Parietal lobe (tissue), 2 donors: Measurements from ENCODE around the gene ZNF687. TPM values are rescaled to one million over a fixed set of nuclear protein-coding genes. Genes with fewer than 3 reads are reported as not detected.

Experiments
- small RNA-seq: library from RNA; depleted of rRNA; stranded (forward); fragments of <200 nt; gene quantifications from one replicate; pipeline ENCODE3, GENCODE V24; 2014; ENCODE audit warnings: low replicate concordance
- total RNA-seq: library from RNA; depleted of rRNA; stranded (reverse); fragments of >200 nt; gene quantifications from one replicate; pipeline ENCODE4 v1.2.3, GENCODE V29; 2014

Gene ZNF687, protein sequence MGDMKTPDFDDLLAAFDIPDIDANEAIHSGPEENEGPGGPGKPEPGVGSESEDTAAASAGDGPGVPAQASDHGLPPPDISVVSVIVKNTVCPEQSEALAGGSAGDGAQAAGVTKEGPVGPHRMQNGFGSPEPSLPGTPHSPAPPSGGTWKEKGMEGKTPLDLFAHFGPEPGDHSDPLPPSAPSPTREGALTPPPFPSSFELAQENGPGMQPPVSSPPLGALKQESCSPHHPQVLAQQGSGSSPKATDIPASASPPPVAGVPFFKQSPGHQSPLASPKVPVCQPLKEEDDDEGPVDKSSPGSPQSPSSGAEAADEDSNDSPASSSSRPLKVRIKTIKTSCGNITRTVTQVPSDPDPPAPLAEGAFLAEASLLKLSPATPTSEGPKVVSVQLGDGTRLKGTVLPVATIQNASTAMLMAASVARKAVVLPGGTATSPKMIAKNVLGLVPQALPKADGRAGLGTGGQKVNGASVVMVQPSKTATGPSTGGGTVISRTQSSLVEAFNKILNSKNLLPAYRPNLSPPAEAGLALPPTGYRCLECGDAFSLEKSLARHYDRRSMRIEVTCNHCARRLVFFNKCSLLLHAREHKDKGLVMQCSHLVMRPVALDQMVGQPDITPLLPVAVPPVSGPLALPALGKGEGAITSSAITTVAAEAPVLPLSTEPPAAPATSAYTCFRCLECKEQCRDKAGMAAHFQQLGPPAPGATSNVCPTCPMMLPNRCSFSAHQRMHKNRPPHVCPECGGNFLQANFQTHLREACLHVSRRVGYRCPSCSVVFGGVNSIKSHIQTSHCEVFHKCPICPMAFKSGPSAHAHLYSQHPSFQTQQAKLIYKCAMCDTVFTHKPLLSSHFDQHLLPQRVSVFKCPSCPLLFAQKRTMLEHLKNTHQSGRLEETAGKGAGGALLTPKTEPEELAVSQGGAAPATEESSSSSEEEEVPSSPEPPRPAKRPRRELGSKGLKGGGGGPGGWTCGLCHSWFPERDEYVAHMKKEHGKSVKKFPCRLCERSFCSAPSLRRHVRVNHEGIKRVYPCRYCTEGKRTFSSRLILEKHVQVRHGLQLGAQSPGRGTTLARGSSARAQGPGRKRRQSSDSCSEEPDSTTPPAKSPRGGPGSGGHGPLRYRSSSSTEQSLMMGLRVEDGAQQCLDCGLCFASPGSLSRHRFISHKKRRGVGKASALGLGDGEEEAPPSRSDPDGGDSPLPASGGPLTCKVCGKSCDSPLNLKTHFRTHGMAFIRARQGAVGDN
- total RNA-seq = 8.8 TPM

DNA sequence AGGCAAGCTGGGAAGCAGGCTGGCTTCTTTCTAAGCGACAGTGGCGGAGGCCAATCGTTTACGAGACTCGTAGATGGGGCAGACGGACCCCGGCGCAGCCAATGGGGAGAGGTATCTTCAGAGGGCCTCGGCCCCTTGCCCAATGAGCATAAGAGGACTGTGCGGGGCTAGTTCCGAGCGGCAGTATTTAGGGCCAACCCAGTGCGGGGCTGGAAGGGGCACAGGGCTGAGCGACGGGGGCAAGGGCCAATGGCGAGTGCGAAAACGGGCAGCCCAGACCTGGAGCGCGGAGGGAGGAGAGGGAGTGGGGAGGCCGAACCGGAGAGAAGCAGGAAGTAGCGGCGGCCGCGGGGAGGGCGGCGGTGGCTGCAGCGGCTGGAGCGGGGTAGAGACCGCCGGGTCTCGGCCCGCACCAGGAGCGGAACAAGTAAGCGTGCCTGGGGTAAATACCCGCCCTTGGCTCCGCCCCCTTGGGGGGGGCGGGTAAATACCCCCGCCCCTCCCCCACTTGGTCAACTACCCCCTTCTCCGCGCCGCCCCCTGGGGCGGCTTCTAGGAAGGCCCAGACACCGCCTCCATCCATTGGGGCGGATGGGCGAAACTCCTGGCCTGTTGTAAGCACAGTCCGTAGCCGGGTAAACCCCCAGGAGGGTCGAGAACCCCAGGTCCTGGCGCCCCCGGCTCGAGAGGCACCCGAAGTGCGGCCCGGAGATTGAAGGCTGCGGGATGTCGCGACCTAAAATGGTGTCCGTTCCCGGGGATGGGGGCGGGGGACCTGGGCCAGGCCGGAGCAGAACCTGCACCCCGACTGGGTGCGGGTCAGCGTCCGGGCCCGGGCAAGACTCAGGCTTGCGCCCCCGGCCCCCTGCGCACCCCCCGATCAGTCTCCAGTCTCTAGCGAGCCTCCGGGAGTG, at the start of gene ZNF687:
TSS of gene ZNF687 (plus strand) at position 331 of the 914 bp plus-strand sequence. CDS start 3,993 bp downstream, outside the sequence.

DNA sequence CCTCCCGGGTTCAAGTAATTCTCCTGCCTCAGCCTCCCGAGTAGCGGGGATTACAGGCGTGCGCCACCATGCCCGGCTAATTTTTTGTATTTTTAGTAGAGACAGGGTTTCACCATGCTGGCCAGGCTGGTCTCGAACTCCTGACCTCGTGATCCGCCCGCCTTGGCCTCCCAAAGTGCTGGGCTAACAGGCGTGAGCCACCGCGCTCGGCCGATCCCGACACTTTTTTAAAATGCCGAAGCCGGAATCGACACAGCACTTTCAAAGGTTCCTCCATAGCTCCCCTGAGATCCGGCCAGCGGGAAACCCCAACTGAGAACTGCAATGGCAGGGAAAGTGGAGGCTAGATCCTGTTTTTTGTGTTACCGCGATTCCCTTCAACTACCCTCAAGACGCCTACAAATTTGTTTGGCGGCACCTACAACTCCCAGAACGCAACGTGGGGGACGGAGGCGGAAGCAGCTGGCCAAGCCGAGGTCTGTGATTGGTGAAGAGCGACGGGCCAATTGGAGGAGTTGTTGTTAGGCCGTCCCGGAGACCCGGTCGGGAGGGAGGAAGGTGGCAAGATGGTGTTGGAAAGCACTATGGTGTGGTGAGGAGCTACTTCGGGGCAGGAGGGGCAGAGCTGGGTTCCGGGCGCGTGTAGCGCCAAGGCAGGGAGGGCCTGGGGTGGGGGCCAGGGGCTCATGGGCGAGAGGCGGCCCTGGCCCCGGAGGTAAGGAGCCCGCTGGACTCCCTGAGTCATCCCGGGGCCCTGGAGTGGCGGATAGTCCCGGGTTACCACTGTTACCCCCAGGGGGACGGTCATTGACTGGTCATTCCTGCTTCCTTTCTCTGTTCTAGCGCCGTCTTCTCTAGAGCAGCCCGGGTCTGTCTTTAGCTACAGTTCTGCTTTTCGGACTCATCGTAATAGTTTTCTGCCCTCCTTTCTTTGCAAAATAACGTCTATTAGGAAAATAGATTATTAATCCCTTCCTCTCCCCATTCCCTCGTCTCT, 27.6 kb upstream of the ZNF687 start, which contains the start of gene PSMD4:
TSS of gene PSMD4 (plus strand) at position 518 of the 997 bp plus-strand sequence. CDS start at position 567, 49 bp downstream.

DNA sequence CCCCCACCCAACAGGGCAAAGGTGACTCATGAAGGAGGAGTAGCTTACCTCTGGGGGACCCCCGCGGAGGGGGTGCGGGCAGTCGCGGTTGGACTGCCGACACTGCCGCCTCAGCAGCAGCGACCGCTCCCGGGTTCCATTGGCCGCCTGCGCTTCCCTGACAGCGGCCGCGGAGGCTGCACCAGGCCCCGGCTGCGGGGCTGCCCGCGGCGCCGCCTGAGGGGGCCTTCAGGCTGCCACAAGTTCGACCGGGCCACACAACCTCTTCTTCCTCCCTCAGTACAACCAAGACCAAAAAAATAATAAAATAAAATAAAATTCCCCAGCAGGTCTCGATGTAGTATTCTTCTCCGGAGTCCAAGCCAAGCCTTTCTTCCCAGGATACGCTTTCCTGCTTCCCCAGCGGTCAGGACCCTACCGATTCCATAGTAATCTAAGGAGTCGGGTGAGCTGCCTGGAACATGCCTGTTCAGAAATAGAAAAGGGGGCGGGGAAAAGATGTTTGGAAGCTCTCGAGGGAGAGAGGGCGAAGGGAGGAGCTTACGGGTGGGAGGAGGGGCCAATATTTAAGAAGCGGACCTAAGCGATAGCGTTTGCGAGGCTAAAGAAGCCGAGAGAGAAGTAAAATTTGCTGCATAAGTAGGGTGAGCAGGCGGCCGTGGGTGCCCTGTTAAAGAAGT, 45.3 kb downstream of the ZNF687 start, which contains the start of gene PI4KB:
TSS of gene PI4KB (minus strand) at position 194 of the 680 bp plus-strand sequence. CDS start 10,935 bp downstream, outside the sequence.

Small RNA genes within 50 kb of the gene (small RNA-seq; reads per million reads assigned to genes)
- gene RN7SL444P = not detected

Other genes with a start within 250 kb of the ZNF687 start
- 0.31 TPM for gene BNIPL, start 245.7 kb upstream of the ZNF687 start, total RNA-seq
- 4.1 TPM for gene C1orf56, start 234.5 kb upstream of the ZNF687 start, total RNA-seq
- gene CDC42SE1, start 222.7 kb upstream of the ZNF687 start, total RNA-seq = 44.1 TPM
- 72.9 TPM for gene MLLT11, start 221.9 kb upstream of the ZNF687 start, total RNA-seq
- 13.8 TPM for gene GABPB2, start 211.5 kb upstream of the ZNF687 start, total RNA-seq
- gene SEMA6C, start 135.7 kb upstream of the ZNF687 start, total RNA-seq = 40.1 TPM
- 0.94 TPM for gene TNFAIP8L2, start 125.7 kb upstream of the ZNF687 start, total RNA-seq
- 17.2 TPM for gene LYSMD1, start 116.4 kb upstream of the ZNF687 start, total RNA-seq
- gene SCNM1, start 116.2 kb upstream of the ZNF687 start, total RNA-seq = 23.2 TPM
- gene TMOD4, start 106.3 kb upstream of the ZNF687 start, total RNA-seq = not detected
- 63.2 TPM for gene VPS72, start 92.1 kb upstream of the ZNF687 start, total RNA-seq
- gene PIP5K1A, start 83.7 kb upstream of the ZNF687 start, total RNA-seq = 95.8 TPM
- 82.3 TPM for gene PSMD4, start 27.6 kb upstream of the ZNF687 start, total RNA-seq
- 39.1 TPM for gene PI4KB, start 45.1 kb downstream of the ZNF687 start, total RNA-seq
- gene RFX5, start 65.0 kb downstream of the ZNF687 start, total RNA-seq = 31.3 TPM
- 5.3 TPM for gene SELENBP1, start 90.4 kb downstream of the ZNF687 start, total RNA-seq
- gene PSMB4, start 117.3 kb downstream of the ZNF687 start, total RNA-seq = 224 TPM
- 238 TPM for gene POGZ, start 177.2 kb downstream of the ZNF687 start, total RNA-seq
- gene CGN, start 229.1 kb downstream of the ZNF687 start, total RNA-seq = 5.0 TPM